SK-N-SH (cell line): ENCODE results near the gene DELE1. TPM values are rescaled to one million over a fixed set of nuclear protein-coding genes. Genes with fewer than 3 reads are reported as not detected.

ENCODE experiments used
- CTCF ChIA-PET: fragments of 300-600, 350-600 bp; formaldehyde crosslinking; extraction: SDS; loops from one replicate; lab custom pipeline; 2021; lab: Yijun Ruan, JAX
- POLR2A ChIA-PET: fragments of 350-600 bp; sonication (Branson Sonifier 250); formaldehyde crosslinking; extraction: SDS; loops from one replicate; lab custom pipeline; 2020; ENCODE audit warnings: antibody characterized with exemption, inconsistent platforms; lab: Yijun Ruan, JAX
- DNase-seq: peaks from one replicate; pipeline ENCODE4 v3.0.0; 2012
- H2AFZ ChIP-seq: fragments of 200-600 bp; sonication (generic); 2 replicates; pipeline ENCODE4 v1.8.1; 2016; ENCODE audit warnings: antibody characterized with exemption, mild to moderate bottlenecking, low read depth
- H3F3A ChIP-seq: fragments of 200-600 bp; sonication (generic); replicated peaks from 2 replicates; pipeline ENCODE3; 2016; ENCODE audit warnings: antibody characterized with exemption, mild to moderate bottlenecking; ENCODE audit not compliant: insufficient read depth
- H3K27ac ChIP-seq, 2 experiments: fragments of 200-500 bp in 1 of 2; fragments of 200-600 bp in 1 of 2; sonication (Bioruptor generic) in 1 of 2; sonication (generic), shearing (Covaris generic) in 1 of 2; 2 replicates each; pipeline versions ENCODE4 v1.5.1 to v1.6.1; 2014 to 2016; ENCODE audit warnings: low read depth in 2 of 2, inconsistent platforms in 1 of 2, low read length in 1 of 2, mild to moderate bottlenecking in 1 of 2, mixed read lengths in 1 of 2
- H3K27me3 ChIP-seq: fragments of 200-600 bp; sonication (generic), shearing (Covaris generic); 2 replicates; pipeline ENCODE4 v1.6.1; 2016; ENCODE audit warnings: mixed run types; ENCODE audit not compliant: insufficient read depth
- H3K36me3 ChIP-seq, 2 experiments: fragments of 200-500 bp in 1 of 2; fragments of 200-600 bp in 1 of 2; sonication (Bioruptor generic) in 1 of 2; sonication (generic) in 1 of 2; replicated peaks in 1 of 2; 2 replicates each; pipeline versions ENCODE3 to v1.5.1; 2014 to 2016; ENCODE audit warnings: low read length in 1 of 2, mild to moderate bottlenecking in 1 of 2; ENCODE audit not compliant: insufficient read depth in 2 of 2, control insufficient read depth in 1 of 2
- H3K4me1 ChIP-seq, 2 experiments: fragments of 200-500 bp in 1 of 2; fragments of 200-600 bp in 1 of 2; sonication (Bioruptor generic) in 1 of 2; sonication (generic), shearing (Covaris generic) in 1 of 2; 2 replicates each; pipeline versions ENCODE4 v1.5.1 to v1.6.1; 2014 to 2016; ENCODE audit warnings: low read depth in 1 of 2, low read length in 1 of 2, mixed run types in 1 of 2; ENCODE audit not compliant: insufficient read depth in 2 of 2, control insufficient read depth in 1 of 2
- H3K4me2 ChIP-seq: fragments of 200-600 bp; sonication (generic), shearing (Covaris generic); 2 replicates; pipeline ENCODE4 v1.6.1; 2017; ENCODE audit warnings: mixed run types
- H3K4me3 ChIP-seq, 2 experiments: fragments of 200-500 bp in 1 of 2; fragments of 200-600 bp in 1 of 2; sonication (Bioruptor generic) in 1 of 2; sonication (generic), shearing (Covaris generic) in 1 of 2; 2 replicates each; pipeline versions ENCODE4 v1.5.1 to v1.8.1; 2014 to 2016; ENCODE audit warnings: low read depth in 2 of 2, inconsistent platforms in 1 of 2, low read length in 1 of 2, mild to moderate bottlenecking in 1 of 2, mixed read lengths in 1 of 2, moderate library complexity in 1 of 2
- H3K79me2 ChIP-seq: fragments of 200-600 bp; sonication (generic); 2 replicates; pipeline ENCODE4 v1.8.1; 2017; ENCODE audit warnings: mild to moderate bottlenecking; ENCODE audit not compliant: insufficient read depth
- H3K9ac ChIP-seq: fragments of 200-600 bp; sonication (generic); 2 replicates; pipeline ENCODE4 v1.6.1; 2017; ENCODE audit warnings: mixed run types
- H3K9me2 ChIP-seq: fragments of 200-600 bp; sonication (generic); 2 replicates; pipeline ENCODE4 v1.6.1; 2017; ENCODE audit warnings: mixed run types
- H3K9me3 ChIP-seq: fragments of 200-600 bp; sonication (generic); 2 replicates; pipeline ENCODE4 v1.6.1; 2017; ENCODE audit warnings: mixed run types, mild to moderate bottlenecking, moderate library complexity
- H4K20me1 ChIP-seq: fragments of 200-600 bp; sonication (generic); 2 replicates; pipeline ENCODE4 v1.6.1; 2017; ENCODE audit warnings: mild to moderate bottlenecking, mixed run types; ENCODE audit not compliant: insufficient read depth
- ELF1 ChIP-seq: IDR thresholded peaks from 2 replicates; pipeline ENCODE4 v1.4.0; 2012
- EZH2phosphoT487 ChIP-seq: fragments of 200-600 bp; sonication (generic); IDR thresholded peaks from 2 replicates; pipeline ENCODE4 v1.6.1; 2017; ENCODE audit warnings: low read depth, mixed run types, mild to moderate bottlenecking, antibody characterized with exemption, moderate library complexity, borderline replicate concordance
- GATA2 ChIP-seq: sonication (generic); formaldehyde crosslinking; IDR thresholded peaks from 2 replicates; pipeline ENCODE4 v1.5.0; 2020; ENCODE audit warnings: mild to moderate bottlenecking, missing genetic modification reagents
- JUND ChIP-seq: IDR thresholded peaks from 2 replicates; pipeline ENCODE4 v1.4.0; 2012
- MXI1 ChIP-seq: IDR thresholded peaks from 2 replicates; pipeline ENCODE4 v1.6.1; 2012; ENCODE audit warnings: mild to moderate bottlenecking, low read depth, low read length, improper control_type of control experiment
- NFIC ChIP-seq: IDR thresholded peaks from 2 replicates; pipeline ENCODE4 v1.4.0; 2012; ENCODE audit warnings: borderline replicate concordance
- PBX3 ChIP-seq: IDR thresholded peaks from 2 replicates; pipeline ENCODE4; 2012
- RAD21 ChIP-seq: IDR thresholded peaks from 2 replicates; pipeline ENCODE4 v1.6.1; 2012; ENCODE audit warnings: mild to moderate bottlenecking, low read length
- USF1 ChIP-seq: IDR thresholded peaks from 2 replicates; pipeline ENCODE4 v1.4.0; 2012; ENCODE audit warnings: low read depth, borderline replicate concordance
- ZBTB33 ChIP-seq: IDR thresholded peaks from 2 replicates; pipeline ENCODE4 v1.4.0; 2012; ENCODE audit warnings: low read depth, borderline replicate concordance
- WGBS: methylation state at CpG from one replicate; pipeline ENCODE4 v1.1.6; 2017; ENCODE audit warnings: low lambda C conversion rate; 5-methylcytosine and 5-hydroxymethylcytosine counted together
- polyA plus RNA-seq, 3 experiments: library from polyadenylated mRNA; depleted of rRNA; stranded (reverse); fragments of >200 nt; gene quantifications; 2 replicates each; pipeline ENCODE4 v1.2.3, GENCODE V29; 2012

The DELE1 gene
- polyA plus RNA-seq, 1 of the 3 experiments (the other 2 are of a cell fraction) = 60.3 TPM

GRCh38 chr5:141873933-141874261 lies 49.8 kb upstream of the DELE1 start:
- no peak for TF ChIP-seq ELF1
- TF ChIP-seq EZH2phosphoT487 = no peak
- TF ChIP-seq RAD21 = no peak
- no peak for TF ChIP-seq USF1
- no peak for TF ChIP-seq PBX3
- no peak for TF ChIP-seq ZBTB33
- no peak for TF ChIP-seq GATA2
- no peak for TF ChIP-seq JUND
- no peak for TF ChIP-seq MXI1
- no peak overlapping the region for H3K9ac ChIP-seq
- H3K36me3 ChIP-seq = no peaks in the 10 kb centered on the region
- no peaks in the 10 kb centered on the region for H3K79me2 ChIP-seq
- peaks cover 4 to 35% of the 10 kb centered on the region in 2 experiments; a peak in 2 of 4 replicates for H3K4me1 ChIP-seq
- H3K27me3 ChIP-seq = peaks cover 58% of the 10 kb centered on the region
- H3F3A ChIP-seq = no peaks in the 10 kb centered on the region
- no peaks in the 10 kb centered on the region for H3K9me2 ChIP-seq
- no peaks in the 10 kb centered on the region for H4K20me1 ChIP-seq
- H3K27ac ChIP-seq = no peak overlapping the region
- no peak overlapping the region for H3K4me3 ChIP-seq
- 71% methylated on average over 3 of the region's 3 CpGs for WGBS
- H3K9me3 ChIP-seq = no peaks in the 10 kb centered on the region
- ChIA-PET POLR2A (interaction anchor here (0.7 kb wide), 1 partner anchor 50 kb away, joined by 3 read pairs; the partner anchor contains the start of gene DELE1), CTCF (interaction anchor here (1.3 to 10.0 kb wide), 4 partner anchors 28 to 177 kb away, joined by 4 to 451 read pairs (median 85); no protein-coding TSS in a partner anchor)
- DNase-seq = no peak
- H2AFZ ChIP-seq = no peak overlapping the region
- H3K4me2 ChIP-seq = no peak overlapping the region

- POLR2A ChIA-PET = interaction anchor here (0.7 kb wide), 1 partner anchor 49 kb away, joined by 3 read pairs; the partner anchor contains the start of gene DELE1
- WGBS = 75% methylated on average over 16 of the region's 16 CpGs
- Histone ChIP-seq H4K20me1 (no peaks in the 10 kb centered on the region), H3K9me2 (no peaks in the 10 kb centered on the region), H3K4me3 (no peak overlapping the region), H3K27me3 (peaks cover 54% of the 10 kb centered on the region), H3K9me3 (no peaks in the 10 kb centered on the region), H3K4me1 (peaks cover 4 to 41% of the 10 kb centered on the region in 2 experiments; a peak in 2 of 4 replicates), H2AFZ (no peak overlapping the region), H3K4me2 (no peak overlapping the region), H3K36me3 (no peaks in the 10 kb centered on the region), H3K79me2 (no peaks in the 10 kb centered on the region), H3K9ac (no peak overlapping the region), H3K27ac (no peak overlapping the region), H3F3A (no peaks in the 10 kb centered on the region)
- peak; percentile 48 for DNase-seq
- TF ChIP-seq NFIC = no peak
- TF ChIP-seq GATA2 = peak; percentile 24; the same call in 1 of the 2 replicates
- CTCF ChIA-PET = interaction anchor here (1.1 to 10.4 kb wide), 6 partner anchors 29 to 178 kb away, joined by 3 to 451 read pairs (median 67); no protein-coding TSS in a partner anchor
Observed at GRCh38 chr5:141874262-141874964, 49.3 kb upstream of the DELE1 start.
